Measurements from ENCODE around the gene C16orf89. TPM values are rescaled to one million over a fixed set of nuclear protein-coding genes. Genes with fewer than 3 reads are reported as not detected.

Gene C16orf89
- total and polyA plus RNA-seq, 2 donors (not counting 1 experiment from before 2014, with no cell fraction given), result not detected

DNA sequence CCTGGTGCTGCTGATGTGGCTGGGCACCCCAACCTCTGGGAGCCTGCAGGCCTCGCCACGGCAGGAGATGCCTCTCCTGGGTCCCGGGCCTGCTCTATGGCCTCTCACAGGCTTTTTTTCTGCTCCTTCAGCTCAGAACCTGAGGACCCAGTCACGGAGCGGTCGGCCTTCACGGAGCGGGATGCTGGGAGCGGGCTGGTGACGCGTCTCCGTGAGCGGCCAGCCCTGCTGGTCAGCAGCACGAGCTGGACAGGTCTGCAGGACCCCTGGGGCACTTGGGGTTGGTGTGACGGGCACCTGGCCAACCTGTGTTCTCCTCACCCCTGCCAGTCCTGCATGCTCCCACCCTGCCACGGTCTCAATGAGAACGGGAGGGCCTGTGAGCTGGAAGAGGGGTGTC, 12.9 kb upstream of the C16orf89 start:
- TF ChIP-seq, protein P1, sequence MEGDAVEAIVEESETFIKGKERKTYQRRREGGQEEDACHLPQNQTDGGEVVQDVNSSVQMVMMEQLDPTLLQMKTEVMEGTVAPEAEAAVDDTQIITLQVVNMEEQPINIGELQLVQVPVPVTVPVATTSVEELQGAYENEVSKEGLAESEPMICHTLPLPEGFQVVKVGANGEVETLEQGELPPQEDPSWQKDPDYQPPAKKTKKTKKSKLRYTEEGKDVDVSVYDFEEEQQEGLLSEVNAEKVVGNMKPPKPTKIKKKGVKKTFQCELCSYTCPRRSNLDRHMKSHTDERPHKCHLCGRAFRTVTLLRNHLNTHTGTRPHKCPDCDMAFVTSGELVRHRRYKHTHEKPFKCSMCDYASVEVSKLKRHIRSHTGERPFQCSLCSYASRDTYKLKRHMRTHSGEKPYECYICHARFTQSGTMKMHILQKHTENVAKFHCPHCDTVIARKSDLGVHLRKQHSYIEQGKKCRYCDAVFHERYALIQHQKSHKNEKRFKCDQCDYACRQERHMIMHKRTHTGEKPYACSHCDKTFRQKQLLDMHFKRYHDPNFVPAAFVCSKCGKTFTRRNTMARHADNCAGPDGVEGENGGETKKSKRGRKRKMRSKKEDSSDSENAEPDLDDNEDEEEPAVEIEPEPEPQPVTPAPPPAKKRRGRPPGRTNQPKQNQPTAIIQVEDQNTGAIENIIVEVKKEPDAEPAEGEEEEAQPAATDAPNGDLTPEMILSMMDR (IDR thresholded peaks at IDR 0.05), result no peak
- TF ChIP-seq EZH2 (IDR thresholded peaks at IDR 0.05; ENCODE audit: borderline replicate concordance, insufficient read depth, low read depth, low read length, poor library complexity, severe bottlenecking), result no peak
- H3K9ac ChIP-seq (ENCODE audit: low read length), result no peak overlapping the region
- Mint-ChIP-seq H3K9me3 (ENCODE audit: insufficient read depth) (no peaks in the 10 kb centered on the region), H3K27me3 (no peaks in the 10 kb centered on the region), H3K27ac (no peak overlapping the region), H3K4me3 (no peak overlapping the region), H3K4me1 (peaks cover 2% of the 10 kb centered on the region)
- no peak overlapping the region for H3K4me2 ChIP-seq (replicated peaks; ENCODE audit: low read depth, low read length, poor library complexity, severe bottlenecking)
- CTCF ChIA-PET, result no interaction called here
- H3K79me2 ChIP-seq (ENCODE audit: control insufficient read depth, insufficient read depth, low read length), result peaks cover 6% of the 10 kb centered on the region
- H3K4me1 ChIP-seq (ENCODE audit: control insufficient read depth in 2 of 2, insufficient read depth in 2 of 2, low read length in 2 of 2), result no peaks in the 10 kb centered on the region
- H3K4me3 ChIP-seq (ENCODE audit: control extremely low read depth in 1 of 5, extremely low read depth in 1 of 5, insufficient read depth in 1 of 5, low read depth in 2 of 5, low read length in 4 of 5), result no peak overlapping the region
- no peak overlapping the region for H3K27ac ChIP-seq (ENCODE audit: low read length in 2 of 2)
- H3K36me3 ChIP-seq (replicated peaks in 1 of 2; ENCODE audit: control extremely low read depth in 1 of 2, control insufficient read depth in 1 of 2, extremely low read depth in 1 of 2, insufficient read depth in 2 of 2, low read length in 1 of 2), result peaks cover 0 to 42% of the 10 kb centered on the region in 2 experiments
- no peaks in the 10 kb centered on the region for H3K27me3 ChIP-seq (replicated peaks in 1 of 4; ENCODE audit: control extremely low read depth in 1 of 4, control insufficient read depth in 3 of 4, insufficient read depth in 4 of 4, low read length in 3 of 4)
- no peak overlapping the region for H2AFZ ChIP-seq (ENCODE audit: insufficient read depth, low read depth, low read length, poor library complexity, severe bottlenecking)
- intact Hi-C loops (cut with micrococcal nuclease), result no loop called here
- ATAC-seq (ENCODE audit: low read depth), result no peak
- POLR2A ChIA-PET, result no interaction called here
- H4K20me1 ChIP-seq (ENCODE audit: control insufficient read depth, insufficient read depth, low read length, poor library complexity, severe bottlenecking), result peaks cover 5% of the 10 kb centered on the region
- WGBS (ENCODE audit: insufficient coverage), result 97% methylated on average over 9 of the region's 17 CpGs
- no peak for DNase-seq
- H3K9me3 ChIP-seq (ENCODE audit: control extremely low read depth in 1 of 3, control insufficient read depth in 2 of 3, insufficient read depth in 1 of 3, low read length in 2 of 3), result no peaks in the 10 kb centered on the region

GRCh38 chr16:5077304-5077703, 11.5 kb upstream of the C16orf89 start:
- H3K9ac ChIP-seq (ENCODE audit: low read length), result no peak overlapping the region
- peaks cover 12% of the 10 kb centered on the region for H3K79me2 ChIP-seq (ENCODE audit: control insufficient read depth, insufficient read depth, low read length)
- H3K4me3 Mint-ChIP-seq, result no peak overlapping the region
- peaks cover 0 to 35% of the 10 kb centered on the region in 2 experiments for H3K36me3 ChIP-seq (replicated peaks in 1 of 2; ENCODE audit: control extremely low read depth in 1 of 2, control insufficient read depth in 1 of 2, extremely low read depth in 1 of 2, insufficient read depth in 2 of 2, low read length in 1 of 2)
- peaks cover 5% of the 10 kb centered on the region for H4K20me1 ChIP-seq (ENCODE audit: control insufficient read depth, insufficient read depth, low read length, poor library complexity, severe bottlenecking)
- H2AFZ ChIP-seq (ENCODE audit: insufficient read depth, low read depth, low read length, poor library complexity, severe bottlenecking), result no peak overlapping the region
- no peak overlapping the region for H3K27ac Mint-ChIP-seq
- TF ChIP-seq, protein P1 (IDR thresholded peaks at IDR 0.05), result no peak
- no peak for TF ChIP-seq EZH2 (IDR thresholded peaks at IDR 0.05; ENCODE audit: borderline replicate concordance, insufficient read depth, low read depth, low read length, poor library complexity, severe bottlenecking)
- no peak overlapping the region for H3K4me3 ChIP-seq (ENCODE audit: control extremely low read depth in 1 of 5, extremely low read depth in 1 of 5, insufficient read depth in 1 of 5, low read depth in 2 of 5, low read length in 4 of 5)
- no peaks in the 10 kb centered on the region for H3K27me3 ChIP-seq (replicated peaks in 1 of 4; ENCODE audit: control extremely low read depth in 1 of 4, control insufficient read depth in 3 of 4, insufficient read depth in 4 of 4, low read length in 3 of 4)
- ChIA-PET POLR2A (no interaction called here), CTCF (interaction anchor here (0.7 kb wide), 1 partner anchor 10 kb away, joined by 3 read pairs; no protein-coding TSS in a partner anchor)
- H3K4me1 ChIP-seq (ENCODE audit: control insufficient read depth in 2 of 2, insufficient read depth in 2 of 2, low read length in 2 of 2), result peaks cover 5 to 8% of the 10 kb centered on the region in 2 donors
- DNase-seq (no peak), ATAC-seq (ENCODE audit: low read depth) (no peak)
- peaks cover 13% of the 10 kb centered on the region for H3K4me1 Mint-ChIP-seq
- H3K27me3 Mint-ChIP-seq, result no peaks in the 10 kb centered on the region
- no peaks in the 10 kb centered on the region for H3K9me3 Mint-ChIP-seq (ENCODE audit: insufficient read depth)
- H3K27ac ChIP-seq (ENCODE audit: low read length in 2 of 2), result no peak overlapping the region
- intact Hi-C loops (cut with micrococcal nuclease), result no loop called here
- 97% methylated on average over 13 of the region's 13 CpGs for whole genome bisulfite sequencing (ENCODE audit: insufficient coverage)
- H3K9me3 ChIP-seq (ENCODE audit: control extremely low read depth in 1 of 3, control insufficient read depth in 2 of 3, insufficient read depth in 1 of 3, low read length in 2 of 3), result no peaks in the 10 kb centered on the region
- no peak overlapping the region for H3K4me2 ChIP-seq (replicated peaks; ENCODE audit: low read depth, low read length, poor library complexity, severe bottlenecking)

All from B cell (primary cell).